Endodermal cell (in vitro differentiated cells): ENCODE measurements around the gene WDR4. TPM values are rescaled to one million over a fixed set of nuclear protein-coding genes. Genes with fewer than 3 reads are reported as not detected.

Experiments used
- DNase-seq: peaks from one replicate; pipeline ENCODE4 v3.0.0-alpha.2; 2017
- H3K27ac ChIP-seq: 2 replicates; pipeline ENCODE4 v1.5.1; 2013; ENCODE audit warnings: mild to moderate bottlenecking, low read depth, low read length, moderate library complexity
- H3K27me3 ChIP-seq: 2 replicates; pipeline ENCODE4 v1.6.1; 2013; ENCODE audit warnings: mild to moderate bottlenecking, low read length, moderate library complexity; ENCODE audit not compliant: insufficient read depth, control insufficient read depth, poor library complexity, severe bottlenecking
- H3K36me3 ChIP-seq: 2 replicates; pipeline ENCODE4 v1.7.0; 2013; ENCODE audit warnings: mild to moderate bottlenecking, low read length, moderate library complexity; ENCODE audit not compliant: control insufficient read depth, insufficient read depth
- H3K4me1 ChIP-seq: one replicate; pipeline ENCODE4 v1.7.0; 2013; ENCODE audit warnings: low read length; ENCODE audit not compliant: control insufficient read depth, insufficient read depth
- H3K4me3 ChIP-seq: 2 replicates; pipeline ENCODE4 v1.5.1; 2013; ENCODE audit warnings: mild to moderate bottlenecking, low read length, moderate library complexity
- H3K9ac ChIP-seq: 2 replicates; pipeline ENCODE4 v1.6.1; 2013; ENCODE audit warnings: mild to moderate bottlenecking, low read length, moderate library complexity; ENCODE audit not compliant: poor library complexity, severe bottlenecking; ENCODE audit errors: extremely low read depth
- H3K9me3 ChIP-seq: 2 replicates; pipeline ENCODE4 v1.6.1; 2013; ENCODE audit warnings: mild to moderate bottlenecking, low read length, moderate library complexity; ENCODE audit not compliant: control insufficient read depth
- H3K27ac Mint-ChIP-seq: 2 replicates; pipeline ENCODE4 v1.8.0; 2020; ENCODE audit warnings: mixed read lengths
- H3K27me3 Mint-ChIP-seq: 2 replicates; pipeline ENCODE4 v1.8.0; 2021; ENCODE audit warnings: mild to moderate bottlenecking, mixed read lengths; ENCODE audit not compliant: insufficient read depth
- H3K36me3 Mint-ChIP-seq: 2 replicates; pipeline ENCODE4 v1.8.0; 2020; ENCODE audit warnings: low read depth, mixed read lengths
- H3K4me1 Mint-ChIP-seq: 2 replicates; pipeline ENCODE4 v1.8.0; 2020; ENCODE audit warnings: mixed read lengths
- H3K4me3 Mint-ChIP-seq: 2 replicates; pipeline ENCODE4 v1.8.0; 2020; ENCODE audit warnings: mild to moderate bottlenecking, moderate library complexity, mixed read lengths
- H3K9me3 Mint-ChIP-seq: 2 replicates; pipeline ENCODE4 v1.8.0; 2020; ENCODE audit warnings: mild to moderate bottlenecking, mixed read lengths
- CTCF ChIP-seq: fragments of 200-600 bp; sonication (generic); conservative IDR thresholded peaks from 2 replicates; pipeline ENCODE4 v1.5.0; 2021; ENCODE audit warnings: antibody characterized with exemption, mild to moderate bottlenecking
- WGBS, 2 experiments: methylation state at CpG; one replicate each; pipeline versions ENCODE4 v1.1.5 to v1.1.7; 2013; ENCODE audit warnings: missing lambda C conversion rate in 2 of 2, mixed read lengths in 1 of 2; ENCODE audit not compliant: insufficient coverage in 1 of 2, insufficient read length in 1 of 2; 5-methylcytosine and 5-hydroxymethylcytosine counted together
- total RNA-seq, 2 donors: library from RNA; stranded (reverse); fragmentation: NEBNext Ultra II Directional in 1 of 2; extraction: Animal tissue kit (Norgen Biotek cat#: 25700) in 1 of 2; gene quantifications; 2 replicates in 1 of 2; 3 replicates in 1 of 2; pipeline ENCODE4 v1.2.1, GENCODE V29; 2021

WDR4 gene
- total RNA-seq, 2 donors from 2014 or later = 26.7 to 33.5 TPM

- TF ChIP-seq CTCF = no peak
- Mint-ChIP-seq H3K4me3 (no peak overlapping the region), H3K27me3 (peaks cover 18% of the 10 kb centered on the region), H3K9me3 (peaks cover 48% of the 10 kb centered on the region), H3K4me1 (peaks cover 5% of the 10 kb centered on the region), H3K36me3 (peaks cover 51% of the 10 kb centered on the region), H3K27ac (no peak overlapping the region)
- Histone ChIP-seq H3K4me3 (no peak overlapping the region), H3K9me3 (peaks cover 51% of the 10 kb centered on the region), H3K9ac (no peak overlapping the region), H3K27ac (no peak overlapping the region), H3K27me3 (no peaks in the 10 kb centered on the region), H3K36me3 (peaks cover 50% of the 10 kb centered on the region), H3K4me1 (no peaks in the 10 kb centered on the region)
- DNase-seq = no peak
- 95 to 97% methylated on average over 7 to 8 of the region's 8 CpGs for WGBS, 2 experiments
Observed at GRCh38 chr21:42820616-42821465, 58.5 kb downstream of the WDR4 start.

- H3K4me3 ChIP-seq = no peak overlapping the region
- TF ChIP-seq CTCF = no peak
- peaks cover 53% of the 10 kb centered on the region for H3K9me3 ChIP-seq
- peaks cover 48% of the 10 kb centered on the region for H3K9me3 Mint-ChIP-seq
- peaks cover 48% of the 10 kb centered on the region for H3K36me3 Mint-ChIP-seq
- peak; percentile 41 for DNase-seq
- peaks cover 10% of the 10 kb centered on the region for H3K27me3 Mint-ChIP-seq
- no peak overlapping the region for H3K27ac Mint-ChIP-seq
- no peaks in the 10 kb centered on the region for H3K4me1 ChIP-seq
- H3K4me3 Mint-ChIP-seq = no peak overlapping the region
- no peaks in the 10 kb centered on the region for H3K27me3 ChIP-seq
- H3K36me3 ChIP-seq = peaks cover 54% of the 10 kb centered on the region
- H3K27ac ChIP-seq = no peak overlapping the region
- H3K9ac ChIP-seq = no peak overlapping the region
- peaks cover 5% of the 10 kb centered on the region for H3K4me1 Mint-ChIP-seq
- 94 to 100% methylated on average over 6 to 7 of the region's 7 CpGs for whole genome bisulfite sequencing, 2 experiments
Observed at GRCh38 chr21:42819861-42820615, 59.3 kb downstream of the WDR4 start.

GRCh38 chr21:42818328-42818749 is 61.0 kb downstream of the WDR4 start:
- Histone ChIP-seq H3K4me1 (no peaks in the 10 kb centered on the region), H3K27me3 (no peaks in the 10 kb centered on the region), H3K36me3 (peaks cover 59% of the 10 kb centered on the region), H3K9ac (no peak overlapping the region), H3K4me3 (no peak overlapping the region), H3K27ac (no peak overlapping the region), H3K9me3 (peaks cover 59% of the 10 kb centered on the region)
- peak; percentile 82 for DNase-seq
- Mint-ChIP-seq H3K4me1 (peaks cover 5% of the 10 kb centered on the region), H3K9me3 (peaks cover 56% of the 10 kb centered on the region), H3K4me3 (no peak overlapping the region), H3K27ac (no peak overlapping the region), H3K27me3 (peaks cover 2% of the 10 kb centered on the region), H3K36me3 (peaks cover 55% of the 10 kb centered on the region)
- peak; percentile 81 for TF ChIP-seq CTCF
- 69 to 100% methylated on average over 1 to 2 of the region's 2 CpGs for WGBS, 2 experiments
